GM23248 (cell line): ENCODE measurements around the gene ZNF503.

Source experiments
- EZH2 ChIP-seq: fragments of 200-600 bp; sonication (generic); IDR thresholded peaks from 2 replicates; pipeline ENCODE4 v1.6.1; 2018; ENCODE audit warnings: antibody characterized with exemption, mild to moderate bottlenecking; ENCODE audit not compliant: insufficient read depth, poor library complexity, severe bottlenecking
- EZH2phosphoT487 ChIP-seq: fragments of 200-600 bp; sonication (generic); IDR thresholded peaks from 2 replicates; pipeline ENCODE4 v1.6.1; 2018; ENCODE audit warnings: antibody characterized with exemption, moderate library complexity, mild to moderate bottlenecking, low read depth; ENCODE audit not compliant: insufficient read depth

- TF ChIP-seq EZH2: no peak
- no peak for TF ChIP-seq EZH2phosphoT487
Measured at GRCh38 chr10:75407224-75407712, 5.7 kb upstream of the ZNF503 start.
